ENCODE data around the gene EIF2B2.

DNA sequence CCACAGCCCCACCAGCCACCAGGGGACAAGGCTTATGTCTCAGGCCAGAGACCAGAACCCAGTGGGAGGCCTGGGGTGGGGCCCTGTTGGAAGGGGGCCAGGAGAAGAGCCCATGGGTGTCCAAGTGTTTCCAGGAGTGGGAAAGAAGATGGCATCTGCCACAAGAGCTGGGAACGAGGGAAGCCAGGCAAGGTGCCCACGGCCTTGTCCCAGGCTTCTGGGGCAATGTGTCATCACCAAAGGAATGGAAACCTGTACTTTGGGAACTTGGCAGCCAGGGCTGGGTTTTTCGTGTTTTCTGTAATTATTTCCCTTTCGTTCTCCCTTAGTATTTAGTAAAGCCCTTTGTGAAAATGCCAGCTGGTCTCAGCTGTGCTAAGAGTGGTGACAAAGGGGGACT is 42.0 kb upstream of the EIF2B2 start:
- TF ChIP-seq EZH2 (IDR thresholded peaks at IDR 0.05; ENCODE audit: low read depth), result no peak
- TF ChIP-seq, protein P1, sequence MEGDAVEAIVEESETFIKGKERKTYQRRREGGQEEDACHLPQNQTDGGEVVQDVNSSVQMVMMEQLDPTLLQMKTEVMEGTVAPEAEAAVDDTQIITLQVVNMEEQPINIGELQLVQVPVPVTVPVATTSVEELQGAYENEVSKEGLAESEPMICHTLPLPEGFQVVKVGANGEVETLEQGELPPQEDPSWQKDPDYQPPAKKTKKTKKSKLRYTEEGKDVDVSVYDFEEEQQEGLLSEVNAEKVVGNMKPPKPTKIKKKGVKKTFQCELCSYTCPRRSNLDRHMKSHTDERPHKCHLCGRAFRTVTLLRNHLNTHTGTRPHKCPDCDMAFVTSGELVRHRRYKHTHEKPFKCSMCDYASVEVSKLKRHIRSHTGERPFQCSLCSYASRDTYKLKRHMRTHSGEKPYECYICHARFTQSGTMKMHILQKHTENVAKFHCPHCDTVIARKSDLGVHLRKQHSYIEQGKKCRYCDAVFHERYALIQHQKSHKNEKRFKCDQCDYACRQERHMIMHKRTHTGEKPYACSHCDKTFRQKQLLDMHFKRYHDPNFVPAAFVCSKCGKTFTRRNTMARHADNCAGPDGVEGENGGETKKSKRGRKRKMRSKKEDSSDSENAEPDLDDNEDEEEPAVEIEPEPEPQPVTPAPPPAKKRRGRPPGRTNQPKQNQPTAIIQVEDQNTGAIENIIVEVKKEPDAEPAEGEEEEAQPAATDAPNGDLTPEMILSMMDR (conservative IDR thresholded peaks at IDR 0.05), result no peak

Measured in PC-9 (cell line).